HAP-1 (cell line): ENCODE measurements around the gene OR1K1.

Experiments
- DNase-seq, 2 experiments: peaks; one replicate each; pipeline ENCODE4 v3.0.0-alpha.2; 2016 to 2020; ENCODE audit warnings: low spot score in 2 of 2
- H3K27me3 ChIP-seq: fragments of 250-450 bp; sonication (Bioruptor Pico); 2 replicates; pipeline ENCODE4 v1.5.1; 2020; ENCODE audit warnings: low read depth, mild to moderate bottlenecking, moderate library complexity
- H3K36me3 ChIP-seq: fragments of 250-450 bp; sonication (Bioruptor Pico); replicated peaks from 2 replicates; pipeline ENCODE4 v1.5.1; 2020; ENCODE audit warnings: mild to moderate bottlenecking
- H3K4me1 ChIP-seq: fragments of 250-450 bp; sonication (Bioruptor Pico); 2 replicates; pipeline ENCODE4 v1.5.1; 2020; ENCODE audit warnings: mild to moderate bottlenecking
- H3K4me3 ChIP-seq: fragments of 250-450 bp; sonication (Bioruptor Pico); 2 replicates; pipeline ENCODE4 v1.5.1; 2020; ENCODE audit warnings: mild to moderate bottlenecking, moderate library complexity
- H3K9me3 ChIP-seq: fragments of 250-450 bp; sonication (Bioruptor Pico); 2 replicates; pipeline ENCODE4 v1.5.1; 2020; ENCODE audit warnings: mild to moderate bottlenecking, moderate library complexity
- in situ Hi-C: fragments of 300-500 bp; cut with MboI; formaldehyde crosslinking; loops from 3 replicates; pipeline ENCODE4 v1.14.3; 2020; ENCODE audit warnings: low sequenced_read_pairs, inconsistent platforms, mixed read lengths

The OR1K1 gene

DNA sequence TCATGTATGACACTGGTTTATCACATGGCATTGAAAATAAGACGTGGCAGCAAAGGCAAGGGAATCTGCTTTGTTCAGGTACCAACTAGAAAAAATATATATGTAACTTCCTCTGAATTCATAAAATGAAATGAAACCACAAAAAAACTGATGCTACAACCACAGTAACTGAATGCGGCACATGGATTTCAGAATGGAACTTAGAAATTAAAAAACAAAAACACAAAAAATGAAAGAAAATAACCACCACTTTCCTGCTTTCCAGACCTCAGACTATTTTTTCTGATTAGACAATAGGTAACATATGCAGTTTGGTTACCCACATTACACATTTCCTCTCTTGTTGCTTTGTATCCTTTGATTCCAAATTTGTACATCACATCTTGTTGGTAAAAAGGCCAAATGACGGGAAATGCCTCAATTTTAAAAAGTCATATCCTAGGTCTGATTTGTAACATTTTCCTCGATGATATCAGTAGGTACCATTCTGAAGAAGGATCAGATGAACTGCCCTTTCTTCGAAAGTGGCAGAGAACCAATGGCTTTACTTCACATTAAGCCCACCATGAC, 46.5 kb downstream of the OR1K1 start:
- H3K9me3 ChIP-seq = no peaks in the 10 kb centered on the region
- DNase-seq = no peak
- H3K4me1 ChIP-seq = no peaks in the 10 kb centered on the region
- H3K36me3 ChIP-seq = peaks cover 47% of the 10 kb centered on the region
- H3K27me3 ChIP-seq = no peaks in the 10 kb centered on the region
- no peak overlapping the region for H3K4me3 ChIP-seq
- in situ Hi-C loops = no loop called here

DNA sequence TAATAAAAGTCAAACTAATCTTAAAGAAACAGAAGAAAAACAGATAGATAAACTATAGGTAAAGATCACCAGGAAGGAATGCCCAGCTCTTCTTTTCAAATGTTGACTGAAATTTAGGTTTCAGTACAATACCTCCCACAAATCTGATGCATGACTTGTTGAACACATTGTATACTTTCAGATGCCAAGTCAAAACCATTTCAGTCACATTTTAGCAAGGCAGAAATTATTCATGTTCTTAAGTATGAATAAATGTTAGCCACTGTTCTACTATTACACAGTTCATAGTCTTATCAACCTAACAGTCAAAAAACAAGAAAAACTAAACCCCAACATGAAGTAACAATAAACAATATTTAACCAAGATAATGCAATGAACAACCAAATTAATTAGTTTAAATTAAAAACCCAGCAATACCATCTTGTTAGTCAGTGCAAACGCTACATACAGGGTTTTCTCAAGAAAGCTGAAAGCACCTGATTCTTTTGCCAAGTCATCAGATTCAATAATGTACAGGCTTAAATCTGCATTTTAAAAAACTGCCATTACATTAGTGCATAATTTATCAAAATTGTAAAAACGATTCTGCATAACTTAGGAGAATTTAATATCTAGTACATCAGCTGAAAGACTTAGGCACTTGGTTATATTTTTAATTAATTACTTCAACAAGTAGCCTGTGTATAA, 48.5 kb downstream of the OR1K1 start:
- peaks cover 47% of the 10 kb centered on the region for H3K36me3 ChIP-seq

More for the DNA sequence above, 48.5 kb downstream of the OR1K1 start:
- Histone ChIP-seq H3K9me3 (no peaks in the 10 kb centered on the region), H3K27me3 (no peaks in the 10 kb centered on the region), H3K4me1 (no peaks in the 10 kb centered on the region), H3K4me3 (no peak overlapping the region)
- in situ Hi-C loops = no loop called here
- no peak for DNase-seq
